SK-N-MC (cell line): ENCODE measurements around the gene ITPRIPL2.
A peak's percentile ranks its signal among the peaks of the same experiment; 100 is the strongest.

Experiments used
- DNase-seq: peaks from one replicate; pipeline ENCODE4 v3.0.0-alpha.2; 2011; ENCODE audit warnings: low read depth, low spot score
- H3K27ac ChIP-seq: fragments of 200-600 bp; sonication (generic); 2 replicates; pipeline ENCODE4 v1.5.1; 2016; ENCODE audit warnings: mixed run types
- H3K36me3 ChIP-seq: fragments of 200-600 bp; sonication (generic); 2 replicates; pipeline ENCODE4 v1.6.1; 2017; ENCODE audit warnings: antibody characterized with exemption, low read length, mixed read lengths; ENCODE audit not compliant: insufficient read depth
- H3K4me3 ChIP-seq: fragments of 200-600 bp; sonication (generic); 2 replicates; pipeline ENCODE4 v1.5.1; 2016
- H3K9ac ChIP-seq: fragments of 200-600 bp; sonication (generic); 2 replicates; pipeline ENCODE4 v1.8.0; 2017; ENCODE audit warnings: mixed run types, mixed read lengths; ENCODE audit not compliant: insufficient read length
- H3K9me3 ChIP-seq: fragments of 200-600 bp; sonication (generic); 2 replicates; pipeline ENCODE4 v1.6.1; 2017; ENCODE audit warnings: low read depth, mild to moderate bottlenecking, antibody characterized with exemption, low read length, moderate library complexity, mixed read lengths
- EZH2 ChIP-seq: fragments of 200-600 bp; sonication (generic); IDR thresholded peaks from one replicate; pipeline ENCODE4 v1.6.1; 2017; ENCODE audit warnings: antibody characterized with exemption
- FOXP2 ChIP-seq: optimal IDR thresholded peaks from 2 replicates; pipeline ENCODE3; 2011; ENCODE audit warnings: mild to moderate bottlenecking, moderate library complexity; ENCODE audit not compliant: insufficient read depth; ENCODE audit errors: extremely low read length, control extremely low read depth
- POLR2AphosphoS5 ChIP-seq: IDR thresholded peaks from 2 replicates; pipeline ENCODE4 v1.6.1; 2012; ENCODE audit warnings: mild to moderate bottlenecking, low read depth, low read length, borderline replicate concordance

Gene ITPRIPL2

GRCh38 chr16:19140396-19140795, 26.6 kb downstream of the ITPRIPL2 start:
- no peak for TF ChIP-seq FOXP2
- TF ChIP-seq EZH2: no peak
- no peak for TF ChIP-seq POLR2AphosphoS5
- no peaks in the 10 kb centered on the region for H3K36me3 ChIP-seq

GRCh38 chr16:19142939-19143598, 29.3 kb downstream of the ITPRIPL2 start:
- Histone ChIP-seq H3K4me3 (no peak overlapping the region), H3K9ac (no peak overlapping the region), H3K27ac (no peak overlapping the region), H3K9me3 (no peaks in the 10 kb centered on the region), H3K36me3 (no peaks in the 10 kb centered on the region)
- DNase-seq: no peak
- TF ChIP-seq POLR2AphosphoS5 (no peak), FOXP2 (no peak), EZH2 (no peak)

More at GRCh38 chr16:19140396-19140795, 26.6 kb downstream of the ITPRIPL2 start:
- H3K4me3 ChIP-seq: no peak overlapping the region
- H3K9me3 ChIP-seq: no peaks in the 10 kb centered on the region
- peak; percentile 51 for DNase-seq
- H3K27ac ChIP-seq: peak overlapping the region; percentile 43; the same call in 1 of the 2 replicates
- no peak overlapping the region for H3K9ac ChIP-seq

DNA sequence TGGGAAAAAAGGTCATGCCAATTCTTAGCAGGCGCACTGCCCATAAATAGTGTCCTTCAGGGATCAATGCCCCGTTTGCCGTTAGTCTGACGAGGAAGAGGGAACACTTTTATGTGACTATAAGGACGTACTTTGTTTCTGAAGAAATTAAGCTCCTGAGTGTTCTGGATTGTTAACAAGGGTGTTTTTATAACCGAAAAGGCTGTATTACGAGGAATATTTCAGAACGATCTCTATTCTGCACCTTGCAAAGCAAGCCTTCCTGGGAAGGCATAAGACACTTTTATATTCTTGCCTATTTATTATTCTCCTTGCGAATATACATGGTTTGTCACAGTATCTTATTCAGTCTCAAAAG, 29.8 kb downstream of the ITPRIPL2 start:
- no peak overlapping the region for H3K4me3 ChIP-seq
- no peaks in the 10 kb centered on the region for H3K36me3 ChIP-seq
- no peaks in the 10 kb centered on the region for H3K9me3 ChIP-seq
- TF ChIP-seq FOXP2 (no peak), EZH2 (no peak)
- H3K9ac ChIP-seq: no peak overlapping the region
- H3K27ac ChIP-seq: no peak overlapping the region
- no peak for DNase-seq

- no peak for TF ChIP-seq POLR2AphosphoS5
- TF ChIP-seq EZH2: no peak
- TF ChIP-seq FOXP2: no peak
- Histone ChIP-seq H3K9me3 (no peaks in the 10 kb centered on the region), H3K4me3 (no peak overlapping the region), H3K9ac (no peak overlapping the region), H3K36me3 (no peaks in the 10 kb centered on the region), H3K27ac (no peak overlapping the region)
- no peak for DNase-seq
These were observed 31.2 kb downstream of the ITPRIPL2 start for GRCh38 chr16:19145010-19145409.

DNA sequence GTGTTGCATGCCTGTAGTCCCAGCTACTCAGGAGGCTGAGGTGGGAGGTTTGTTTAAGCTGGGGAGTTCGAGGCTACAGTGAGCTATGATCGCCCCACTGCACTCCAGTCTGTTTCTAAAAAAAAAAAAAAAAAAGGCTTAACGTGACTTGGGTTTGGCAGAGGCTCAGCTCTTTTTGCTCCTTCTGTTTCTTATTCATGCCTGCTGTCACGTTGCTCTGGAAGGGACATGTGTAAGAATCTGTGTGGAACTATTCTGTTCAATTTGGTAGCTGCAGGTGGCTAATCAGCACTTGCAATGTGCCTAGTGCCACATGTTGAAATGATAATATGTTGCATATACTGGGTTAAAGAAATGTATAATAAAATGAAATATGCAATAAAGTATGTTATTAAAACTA, 33.4 kb downstream of the ITPRIPL2 start:
- Histone ChIP-seq H3K9me3 (no peaks in the 10 kb centered on the region), H3K4me3 (no peak overlapping the region), H3K36me3 (no peaks in the 10 kb centered on the region), H3K9ac (no peak overlapping the region), H3K27ac (no peak overlapping the region)
- no peak for TF ChIP-seq FOXP2
- TF ChIP-seq EZH2: no peak
- no peak for TF ChIP-seq POLR2AphosphoS5
- no peak for DNase-seq

DNA sequence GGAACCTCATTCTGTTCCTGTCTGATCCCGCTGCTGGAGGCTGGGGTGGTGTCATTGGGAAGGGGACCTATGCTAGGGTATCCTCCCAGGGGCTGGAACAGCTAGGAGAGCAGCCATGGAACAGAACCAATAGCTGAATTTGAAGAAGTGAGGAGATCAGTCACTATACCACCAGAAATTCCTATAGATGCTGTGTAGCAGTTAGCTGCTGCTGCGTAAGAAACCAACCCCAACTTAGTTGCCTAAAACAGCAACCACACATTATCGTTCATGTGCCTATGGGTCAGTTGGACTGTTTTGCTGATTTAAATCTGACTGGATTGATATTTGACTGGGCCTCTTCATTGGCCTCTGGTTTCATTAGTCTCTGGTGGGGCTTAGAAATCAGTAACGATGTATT, 33.9 kb downstream of the ITPRIPL2 start:
- TF ChIP-seq EZH2 (no peak), POLR2AphosphoS5 (no peak), FOXP2 (no peak)
- Histone ChIP-seq H3K9me3 (no peaks in the 10 kb centered on the region), H3K4me3 (no peak overlapping the region), H3K36me3 (no peaks in the 10 kb centered on the region), H3K9ac (no peak overlapping the region), H3K27ac (no peak overlapping the region)
- no peak for DNase-seq

DNA sequence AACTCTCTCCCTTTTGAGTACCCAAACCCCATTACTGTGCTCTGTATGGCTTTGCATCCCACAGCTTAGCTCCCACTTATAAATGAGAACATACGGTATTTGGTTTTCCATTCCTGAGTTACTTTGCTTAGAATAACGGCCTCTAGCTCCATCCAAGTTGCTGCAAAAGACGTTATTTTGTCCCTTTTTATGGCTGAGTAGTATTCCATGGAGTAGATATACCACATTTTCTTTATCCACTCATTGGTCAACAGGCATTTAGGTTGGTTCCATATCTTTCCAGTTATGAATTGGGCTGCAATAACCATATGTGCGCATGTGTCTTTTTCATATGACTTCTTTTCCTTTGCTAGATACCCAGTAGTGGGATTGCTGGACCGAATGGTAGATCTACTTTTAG, 34.4 kb downstream of the ITPRIPL2 start:
- DNase-seq: no peak
- Histone ChIP-seq H3K9me3 (no peaks in the 10 kb centered on the region), H3K27ac (no peak overlapping the region), H3K9ac (no peak overlapping the region), H3K4me3 (no peak overlapping the region), H3K36me3 (no peaks in the 10 kb centered on the region)
- no peak for TF ChIP-seq POLR2AphosphoS5
- no peak for TF ChIP-seq EZH2

DNA sequence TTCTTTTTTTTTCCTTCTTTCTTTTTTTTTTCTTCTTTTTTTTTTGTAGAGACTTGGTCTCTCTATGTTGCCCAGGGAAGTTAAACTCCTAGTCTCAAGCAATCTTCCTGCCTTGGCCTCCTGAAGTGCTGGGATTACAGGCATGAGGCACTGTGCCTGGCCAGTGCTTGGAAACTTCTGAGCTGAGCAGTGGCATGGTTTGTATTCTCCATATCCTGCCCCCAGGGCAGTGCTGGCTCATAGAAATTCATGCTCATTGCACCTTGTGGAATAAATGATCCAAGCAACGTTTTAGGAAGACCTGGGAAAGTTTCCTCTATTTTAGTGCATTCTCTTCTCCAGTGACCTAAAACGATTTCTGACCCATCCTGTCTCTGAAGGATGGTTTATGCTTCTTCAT, 37.5 kb downstream of the ITPRIPL2 start:
- H3K4me3 ChIP-seq: no peak overlapping the region
- H3K27ac ChIP-seq: no peak overlapping the region
- H3K9ac ChIP-seq: no peak overlapping the region
- no peak for TF ChIP-seq FOXP2
- TF ChIP-seq POLR2AphosphoS5: no peak
- TF ChIP-seq EZH2: no peak
- DNase-seq: no peak
- no peaks in the 10 kb centered on the region for H3K36me3 ChIP-seq
- no peaks in the 10 kb centered on the region for H3K9me3 ChIP-seq

DNA sequence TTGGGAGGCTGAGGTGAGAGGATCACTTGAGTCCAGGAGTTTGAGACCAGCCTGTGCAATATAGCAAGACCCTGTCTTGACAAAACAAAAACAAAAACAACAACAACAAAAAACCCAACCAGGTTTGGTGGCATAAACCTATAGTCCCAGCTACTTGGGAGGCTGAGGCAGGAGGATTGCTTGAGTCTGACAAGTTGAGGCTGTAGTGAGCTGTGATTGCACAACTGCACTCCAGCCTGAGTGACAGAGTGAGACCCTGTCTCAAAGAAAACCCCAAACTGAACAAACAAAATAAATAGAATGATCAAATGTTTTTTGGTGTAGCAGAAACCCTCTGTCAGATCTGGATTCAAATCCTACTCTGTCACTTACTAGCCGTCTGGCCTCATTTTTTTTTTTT, 38.3 kb downstream of the ITPRIPL2 start:
- Histone ChIP-seq H3K4me3 (no peak overlapping the region), H3K9me3 (no peaks in the 10 kb centered on the region)
- TF ChIP-seq EZH2: no peak
- TF ChIP-seq FOXP2: no peak
- no peak for TF ChIP-seq POLR2AphosphoS5

More for the DNA sequence above, 38.3 kb downstream of the ITPRIPL2 start:
- H3K9ac ChIP-seq: no peak overlapping the region
- no peaks in the 10 kb centered on the region for H3K36me3 ChIP-seq
- H3K27ac ChIP-seq: no peak overlapping the region
- DNase-seq: no peak
